ENCODE measurements around the gene VIPR2.

Gene VIPR2

DNA sequence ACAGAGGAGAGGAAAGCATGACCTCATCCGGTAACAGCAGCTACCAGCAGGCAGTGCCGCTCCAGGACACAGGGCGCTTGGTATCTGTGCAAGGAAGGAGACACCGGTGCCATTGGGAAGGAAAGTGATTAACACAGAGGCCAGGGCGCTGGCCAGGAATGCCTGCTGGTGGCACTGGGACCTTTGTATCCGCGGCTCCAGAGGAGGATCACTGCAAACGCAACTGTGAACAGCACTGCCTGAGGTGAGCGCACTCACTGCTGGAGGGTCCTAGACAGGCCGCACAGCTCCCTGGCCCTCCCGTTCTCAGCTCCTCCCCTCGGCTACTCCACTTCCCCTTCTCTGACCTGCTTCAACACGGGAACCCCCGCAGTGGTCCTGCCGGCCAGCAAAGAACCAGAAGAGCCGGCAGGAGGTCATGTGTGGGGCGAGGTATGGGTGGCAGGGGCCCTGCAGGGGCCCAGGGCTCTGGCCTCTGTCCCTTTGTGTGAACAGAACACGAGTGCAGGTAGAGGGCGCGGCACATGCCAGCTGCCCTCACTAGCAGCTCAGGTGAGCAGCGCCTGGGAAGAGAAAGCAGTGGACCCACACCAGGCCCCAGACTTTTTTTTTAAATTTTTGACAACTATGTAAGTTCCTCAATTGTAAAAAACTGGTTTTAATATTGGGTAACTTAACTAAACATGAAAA is 107.6 kb downstream of the VIPR2 start:
- no peak for DNase-seq

DNA sequence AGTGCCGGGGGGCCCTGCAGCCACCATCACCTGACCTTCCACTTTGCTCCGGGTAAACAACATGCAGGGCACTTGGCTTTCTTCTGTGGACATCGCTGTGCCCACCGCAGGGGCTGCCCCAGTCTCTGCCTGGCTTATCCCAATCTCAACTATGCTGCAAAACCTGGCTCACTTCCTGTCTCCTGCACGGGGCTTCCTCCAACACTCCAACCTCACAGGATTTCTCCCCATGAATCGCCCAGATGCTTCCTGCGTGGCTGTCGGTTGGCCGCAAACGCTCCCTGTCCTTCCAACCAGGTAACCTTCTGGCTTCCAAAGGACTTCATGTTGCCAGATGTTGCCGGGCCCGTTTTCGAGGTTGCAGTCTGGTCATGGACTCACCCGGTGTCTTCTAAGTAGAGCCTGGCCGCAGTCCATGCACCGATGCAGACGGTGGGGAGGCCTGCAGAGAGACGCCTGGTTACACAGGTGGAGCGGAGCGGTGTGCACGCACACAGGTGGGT is 109.0 kb downstream of the VIPR2 start:
- DNase-seq, result no peak

DNA sequence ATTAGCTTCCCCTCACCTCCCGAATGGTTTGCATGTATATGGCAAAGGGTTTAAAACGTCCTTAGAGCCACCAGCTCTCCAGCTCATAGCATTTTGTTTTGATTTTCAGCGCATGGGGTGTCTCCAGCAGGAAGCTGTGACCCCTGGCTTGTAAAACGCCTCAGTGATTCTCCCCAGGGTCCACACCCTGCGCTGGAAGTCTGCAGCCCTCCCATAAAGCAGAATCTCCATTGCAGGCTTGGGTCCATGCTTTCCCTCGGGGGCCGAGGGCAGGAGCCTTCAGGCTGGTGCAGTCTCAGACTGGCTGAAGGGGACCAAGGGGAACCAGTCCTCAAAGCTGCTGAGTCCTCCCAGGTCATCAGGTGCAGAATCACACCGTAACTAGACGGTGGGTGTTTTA is 109.7 kb downstream of the VIPR2 start:
- DNase-seq, result no peak

DNA sequence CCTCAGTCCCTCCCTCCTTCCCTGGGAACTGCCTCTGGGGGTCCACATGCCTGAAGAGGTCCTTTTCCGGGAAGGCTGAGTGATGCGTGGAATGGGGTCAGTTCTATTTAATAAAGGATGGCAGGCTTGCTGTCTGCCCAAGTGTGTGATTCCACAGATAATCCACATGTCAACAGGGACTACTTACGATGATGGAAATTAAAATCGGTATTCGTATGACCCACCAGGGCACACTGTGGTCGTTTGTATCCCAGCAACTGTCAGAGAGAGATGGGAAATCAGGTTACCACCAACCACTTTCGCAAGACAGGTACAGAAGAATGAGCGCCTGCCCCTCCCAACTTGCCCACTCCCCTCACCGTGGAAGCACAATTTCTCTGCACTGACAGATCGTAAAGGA is 110.3 kb downstream of the VIPR2 start:
- no peak for DNase-seq

DNA sequence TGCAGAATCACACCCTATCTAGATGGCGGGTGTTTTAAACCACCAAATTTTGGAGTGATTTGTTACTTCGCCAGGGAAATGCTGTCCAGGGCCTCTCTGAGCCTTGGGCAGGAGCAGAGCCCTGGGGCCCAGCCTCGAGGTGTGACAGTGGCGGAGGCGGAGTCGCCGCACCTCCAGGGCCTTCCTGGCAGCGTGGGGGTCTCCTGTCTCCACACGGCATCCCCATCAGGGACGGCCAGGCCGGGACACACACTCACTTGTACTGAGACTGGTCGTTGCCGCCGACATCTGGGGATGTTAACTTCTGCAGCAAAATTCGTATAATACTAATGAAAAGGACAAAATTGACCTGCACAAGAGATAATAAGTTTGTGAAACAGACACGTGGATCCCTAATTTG is 110.7 kb downstream of the VIPR2 start:
- no peak for DNase-seq

DNA sequence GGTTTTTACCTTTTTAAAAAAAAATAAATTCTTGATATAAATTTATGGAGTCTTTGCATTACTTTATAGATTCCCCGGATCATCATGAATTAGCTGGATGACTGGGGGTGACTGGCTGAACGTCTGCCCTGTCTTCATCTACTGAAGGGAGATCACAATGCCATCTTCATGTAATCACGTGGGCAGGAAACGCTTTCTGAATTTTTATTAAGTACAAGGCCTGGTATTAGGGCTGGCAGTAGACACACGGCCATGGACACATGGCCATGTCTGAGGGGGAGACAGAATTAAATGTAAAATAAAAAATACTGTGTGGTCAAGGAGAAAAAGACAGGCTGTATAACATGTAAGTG is 111.2 kb downstream of the VIPR2 start:
- DNase-seq, result no peak

DNA sequence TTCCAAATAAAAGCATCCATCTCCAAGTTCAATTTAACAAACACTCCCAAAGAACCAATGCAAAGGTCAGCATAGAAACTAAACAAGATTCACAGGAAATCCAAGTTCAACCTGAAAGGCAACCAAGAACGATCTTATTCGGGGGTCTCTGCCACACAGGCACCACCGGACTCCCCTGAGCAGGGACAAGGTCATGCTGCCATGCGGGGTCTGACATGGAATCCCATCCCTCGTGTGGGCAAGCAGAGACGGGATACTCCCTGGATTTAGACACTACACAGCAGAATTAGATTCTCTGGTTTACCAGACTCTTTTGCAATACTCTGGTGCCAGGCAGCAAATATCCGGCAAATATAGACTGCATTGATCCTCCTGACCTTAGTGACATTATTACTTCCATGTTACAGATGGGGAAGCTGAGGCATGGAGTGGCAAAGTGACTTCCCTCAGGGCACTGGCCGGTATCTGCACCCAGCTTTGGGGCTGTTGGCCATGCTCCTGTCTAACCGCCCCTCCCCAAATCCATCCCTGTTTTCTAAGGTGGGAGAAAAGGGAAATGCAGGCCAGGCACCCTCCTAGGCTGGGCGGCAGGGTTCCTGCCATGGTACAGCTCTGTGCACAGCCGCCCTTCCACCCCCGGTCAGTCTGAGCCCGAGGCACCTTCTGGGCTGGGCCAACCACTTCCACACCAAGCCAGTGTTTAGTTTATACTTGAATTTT is 111.8 kb downstream of the VIPR2 start:
- DNase-seq, result no peak

DNA sequence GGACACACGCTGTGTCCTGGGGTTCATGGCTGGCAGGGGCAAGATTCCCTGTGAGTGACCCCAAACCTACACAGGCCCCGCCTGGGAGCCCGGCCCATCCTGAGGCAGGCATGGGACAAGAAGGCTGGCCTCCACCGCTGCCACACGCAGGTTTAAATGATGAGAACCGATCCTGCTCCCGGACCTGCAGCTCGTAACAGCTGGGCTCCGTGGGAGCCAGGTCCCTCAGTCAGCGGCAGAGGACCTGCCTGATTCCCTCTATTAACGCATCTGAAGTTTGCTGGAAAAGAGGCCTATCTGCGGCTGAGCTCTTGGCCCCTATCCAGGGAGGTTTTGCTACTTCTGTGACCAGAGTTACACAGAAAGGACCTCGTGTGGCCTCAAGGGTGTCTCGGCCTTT is 112.3 kb downstream of the VIPR2 start:
- no peak for DNase-seq

DNA sequence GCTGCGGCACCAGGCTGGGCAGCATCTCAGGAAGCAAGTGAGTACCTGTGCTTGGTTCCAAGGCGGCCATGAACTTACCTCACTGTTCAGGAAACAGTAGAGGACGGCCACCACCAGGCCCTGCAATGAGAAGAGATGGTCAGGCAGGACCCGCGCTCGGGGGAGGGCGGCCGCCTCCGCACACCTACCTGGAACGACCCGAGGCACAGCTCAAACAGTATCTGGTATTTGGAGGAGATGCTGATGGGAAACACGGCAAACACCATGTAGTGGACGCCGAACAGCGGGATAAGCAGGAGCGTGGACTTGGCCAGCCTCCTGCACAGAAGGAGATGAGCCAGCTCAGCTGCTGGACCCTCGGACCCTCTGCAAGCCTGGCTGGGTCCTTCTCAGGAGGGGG is 112.9 kb downstream of the VIPR2 start:
- DNase-seq, result no peak

DNA sequence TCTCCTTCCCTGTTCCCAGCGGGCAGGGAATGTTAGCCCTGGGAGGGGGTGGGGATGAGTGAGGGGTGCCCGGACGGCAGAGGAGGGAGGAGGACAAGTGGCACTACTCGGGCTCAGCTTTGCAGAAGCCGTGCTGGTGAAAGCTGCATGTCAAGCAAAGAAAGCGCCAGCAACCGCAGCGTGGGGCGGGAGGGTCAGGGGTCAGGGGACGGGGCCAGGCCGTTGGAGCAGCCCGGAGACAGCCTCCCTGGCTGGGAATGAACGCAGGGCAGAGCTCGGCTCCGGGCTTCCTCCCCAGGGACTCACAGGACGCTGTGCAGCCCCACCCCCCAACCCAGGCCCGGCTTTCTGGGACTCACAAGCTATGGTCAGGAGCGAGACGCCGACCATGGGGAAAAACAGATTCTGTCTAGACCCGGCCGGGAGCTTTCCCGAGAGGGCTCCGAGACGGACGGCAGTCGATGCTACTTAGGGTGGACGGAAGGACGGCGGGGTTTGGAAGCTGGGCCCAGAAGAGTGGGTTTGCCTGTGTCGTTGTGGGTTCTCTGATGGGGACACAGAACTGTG is 113.4 kb downstream of the VIPR2 start:
- DNase-seq, result peak; percentile 33

DNA sequence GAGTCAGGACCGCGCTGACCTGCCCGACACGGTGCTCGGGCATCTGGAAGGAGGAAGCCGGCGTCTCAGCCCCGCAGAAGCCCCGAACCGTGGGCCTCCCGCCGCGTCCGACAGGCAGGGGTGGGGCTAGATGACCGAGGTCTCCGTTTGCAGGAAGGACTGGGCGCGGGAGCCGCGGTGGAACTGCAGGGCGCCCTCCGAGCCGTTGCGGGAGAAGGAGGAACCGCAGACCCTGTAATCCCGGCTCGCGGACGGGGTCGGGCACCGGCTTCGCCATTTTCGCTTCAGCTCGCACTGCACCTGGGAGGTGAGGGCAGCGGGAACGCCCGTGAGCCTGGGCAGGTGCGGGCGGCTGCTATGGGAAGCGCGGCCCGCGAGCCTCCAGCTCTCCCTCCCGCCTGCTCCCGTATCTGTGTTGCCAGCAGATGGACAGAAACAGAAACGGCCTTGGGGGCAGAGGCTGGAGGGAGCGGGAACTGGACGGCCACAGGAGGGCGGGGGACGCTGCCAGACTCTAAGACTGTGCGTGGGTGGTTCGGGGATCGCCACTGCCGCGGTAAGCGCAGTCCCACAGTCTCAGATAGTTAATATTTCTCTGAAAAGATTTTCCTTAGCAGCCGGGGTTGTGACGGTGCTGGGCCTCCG is 114.1 kb downstream of the VIPR2 start:
- peak; percentile 70 for DNase-seq

DNA sequence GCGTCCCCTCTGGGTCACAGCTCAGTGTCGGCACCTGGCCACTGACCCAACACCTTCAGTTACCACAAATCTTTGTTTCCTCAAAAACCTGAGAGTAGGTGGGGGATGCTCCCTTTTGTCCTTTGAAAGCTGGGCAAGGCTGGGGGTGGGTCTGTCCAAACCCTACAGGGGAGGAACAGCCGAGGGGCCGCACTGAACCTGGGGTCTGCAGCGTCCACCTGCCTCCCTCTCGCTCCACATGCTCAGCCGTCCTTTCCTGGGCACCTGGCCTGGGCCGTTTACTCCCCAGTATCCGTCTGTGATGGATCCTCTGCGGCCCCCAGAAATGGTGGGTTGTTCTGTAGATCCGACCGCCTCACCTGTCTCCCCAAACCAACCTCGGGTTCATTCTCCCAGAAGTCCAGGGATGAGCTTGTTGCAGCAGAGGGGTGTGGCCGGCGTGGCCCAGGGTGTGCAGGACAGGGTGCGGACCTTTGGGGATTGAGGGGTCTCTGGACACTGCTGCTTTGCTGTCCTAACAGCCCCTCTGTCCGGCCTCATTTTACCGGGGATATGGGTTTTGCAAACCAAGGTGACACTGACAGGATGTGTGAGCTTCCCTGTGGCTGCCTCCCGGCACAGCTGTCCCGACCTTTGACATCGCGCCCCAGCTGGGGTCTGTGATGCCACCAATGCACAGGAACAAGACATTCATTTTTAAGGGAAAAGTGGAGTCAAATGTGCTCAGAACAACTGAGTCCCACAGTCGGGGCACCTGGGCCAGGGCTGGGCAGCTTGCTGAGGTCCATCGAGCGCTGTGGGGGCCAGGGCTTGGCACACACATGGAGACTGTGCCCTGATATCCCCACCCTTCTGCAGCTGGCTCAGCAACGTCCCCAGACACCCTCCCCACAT is 115.9 kb downstream of the VIPR2 start:
- no peak for DNase-seq

DNA sequence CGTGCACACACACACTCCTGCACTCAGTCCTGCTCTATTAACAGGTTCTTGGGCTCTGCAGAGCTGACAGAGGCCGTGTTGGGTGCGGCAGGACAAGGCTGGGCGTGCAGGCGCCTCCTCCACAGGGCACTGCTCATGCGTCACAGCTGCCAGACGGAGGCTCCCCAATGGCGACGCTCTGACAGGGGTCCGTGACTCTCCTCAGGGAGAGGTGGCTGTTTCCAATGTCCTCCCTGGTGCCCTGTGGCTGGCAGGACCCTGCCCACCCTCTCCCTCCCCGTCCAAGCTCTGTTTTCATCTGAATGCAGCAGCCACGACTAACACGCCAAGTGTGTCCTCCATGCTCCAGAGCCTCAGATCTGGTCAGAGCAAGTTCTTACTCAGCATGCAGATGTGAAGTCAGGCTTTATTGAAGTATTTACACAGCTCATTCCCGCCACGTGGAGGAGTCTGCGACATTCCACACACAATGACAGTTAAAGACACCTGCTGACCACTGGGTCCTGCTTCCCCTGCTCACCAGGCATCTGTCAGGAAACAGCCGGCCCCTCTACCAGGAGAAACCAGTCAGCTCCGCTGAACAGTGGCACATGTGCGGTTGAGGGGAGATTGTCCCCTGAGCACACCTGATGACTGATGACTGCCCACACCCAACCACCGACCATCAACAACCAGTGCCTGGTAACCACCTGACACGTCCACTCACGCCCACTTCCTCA is 116.7 kb downstream of the VIPR2 start:
- peak; percentile 67 for DNase-seq

DNA sequence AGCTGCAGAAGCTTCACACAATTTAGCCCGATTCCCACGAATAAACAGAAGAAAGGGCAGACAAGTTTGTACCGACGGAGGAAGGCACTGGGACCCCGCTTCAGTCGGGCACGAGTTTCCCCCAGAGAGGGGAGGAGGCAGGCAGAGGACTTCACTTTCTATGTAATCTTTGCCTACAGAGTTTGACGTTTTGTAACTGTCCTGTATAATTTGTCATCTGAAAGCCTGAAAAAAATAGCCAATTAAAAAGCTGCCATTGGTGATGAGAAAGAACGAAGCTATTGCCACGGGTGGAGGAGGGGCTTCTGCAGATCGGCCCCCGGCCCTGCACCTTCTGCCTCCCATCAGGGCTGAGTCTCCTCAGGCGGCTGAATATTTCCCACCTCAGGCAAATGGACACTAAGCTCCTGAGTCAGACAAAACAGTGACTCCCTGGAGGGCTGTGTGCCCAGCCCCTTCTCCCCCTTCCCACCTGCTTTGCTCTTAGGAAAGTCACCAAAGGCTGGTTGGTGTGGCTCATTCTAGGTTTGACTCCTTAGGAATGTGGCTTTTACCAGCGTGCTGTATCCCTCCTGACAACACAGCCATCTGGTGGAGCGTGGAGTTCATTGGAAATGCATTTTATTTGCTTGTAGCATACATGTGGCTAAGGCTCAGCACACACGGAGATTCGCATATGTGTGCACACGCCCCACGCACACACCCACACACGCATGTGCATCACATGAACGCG is 117.4 kb downstream of the VIPR2 start:
- no peak for DNase-seq

DNA sequence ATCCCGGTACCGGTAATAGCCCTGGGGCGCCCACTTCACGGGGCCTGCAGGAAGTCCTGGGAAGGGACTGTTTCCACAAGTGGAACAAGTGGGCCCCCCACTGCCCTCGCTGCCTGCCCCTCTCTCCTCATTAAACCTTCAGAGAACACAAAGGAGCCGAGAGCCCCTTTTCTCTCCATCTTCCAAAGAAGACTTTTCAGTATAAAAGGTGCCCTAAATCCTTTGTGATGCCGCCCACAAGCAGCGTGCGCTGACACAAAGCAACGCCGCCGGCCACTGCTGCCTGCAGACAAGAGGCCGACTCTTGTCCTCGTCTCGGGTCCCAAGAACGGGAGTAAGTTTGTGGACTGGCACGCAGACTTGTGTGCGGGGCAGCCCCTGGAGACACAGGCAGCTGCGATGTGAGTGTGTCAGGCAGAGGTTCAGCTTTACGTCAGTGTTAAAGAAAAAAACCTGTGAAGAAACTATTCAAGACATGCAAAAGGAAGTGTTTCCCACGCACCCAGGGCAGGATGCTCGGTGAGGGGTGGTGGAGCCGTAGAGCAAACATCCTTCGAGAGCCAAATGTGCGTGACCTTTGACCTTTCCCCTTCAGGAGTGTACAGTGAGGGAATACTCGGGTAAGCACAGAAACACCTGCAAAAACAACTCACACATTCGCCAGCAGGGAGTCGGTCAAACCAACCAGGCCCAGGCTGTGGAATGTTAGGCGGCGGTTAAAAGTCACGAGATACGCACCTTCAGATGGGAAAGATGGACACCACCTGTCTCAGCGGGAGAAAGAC is 118.2 kb downstream of the VIPR2 start:
- DNase-seq, result no peak

DNA sequence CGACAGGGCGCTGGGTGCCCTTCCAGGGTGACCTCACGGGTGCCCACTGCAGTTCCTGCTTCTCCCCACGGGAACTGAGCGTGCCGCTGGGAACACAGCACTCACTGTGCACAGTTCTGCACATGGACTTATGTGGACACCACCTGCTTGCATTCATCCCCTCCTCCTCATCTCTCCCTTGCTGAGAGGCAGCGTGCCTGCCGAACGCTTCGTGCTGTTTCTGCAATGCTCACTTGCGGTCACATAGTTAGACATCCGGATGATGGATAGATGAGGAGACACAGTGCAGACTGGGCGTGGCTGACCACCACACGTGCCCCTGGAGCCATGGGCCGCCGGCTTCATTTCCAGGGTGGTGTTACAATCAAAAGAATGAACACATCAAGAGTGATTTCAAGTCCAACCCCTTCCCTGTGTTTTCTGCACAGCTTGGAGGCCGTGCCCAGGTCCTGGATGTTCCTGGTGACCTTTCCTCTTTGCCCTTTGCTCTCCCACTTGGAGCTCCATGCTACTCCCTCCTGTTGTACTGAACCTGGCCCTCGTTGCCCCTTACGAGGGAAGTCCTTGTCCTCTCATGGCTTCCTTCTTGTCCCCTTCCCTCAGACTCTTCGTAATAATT is 119.4 kb downstream of the VIPR2 start:
- DNase-seq, result no peak

DNA sequence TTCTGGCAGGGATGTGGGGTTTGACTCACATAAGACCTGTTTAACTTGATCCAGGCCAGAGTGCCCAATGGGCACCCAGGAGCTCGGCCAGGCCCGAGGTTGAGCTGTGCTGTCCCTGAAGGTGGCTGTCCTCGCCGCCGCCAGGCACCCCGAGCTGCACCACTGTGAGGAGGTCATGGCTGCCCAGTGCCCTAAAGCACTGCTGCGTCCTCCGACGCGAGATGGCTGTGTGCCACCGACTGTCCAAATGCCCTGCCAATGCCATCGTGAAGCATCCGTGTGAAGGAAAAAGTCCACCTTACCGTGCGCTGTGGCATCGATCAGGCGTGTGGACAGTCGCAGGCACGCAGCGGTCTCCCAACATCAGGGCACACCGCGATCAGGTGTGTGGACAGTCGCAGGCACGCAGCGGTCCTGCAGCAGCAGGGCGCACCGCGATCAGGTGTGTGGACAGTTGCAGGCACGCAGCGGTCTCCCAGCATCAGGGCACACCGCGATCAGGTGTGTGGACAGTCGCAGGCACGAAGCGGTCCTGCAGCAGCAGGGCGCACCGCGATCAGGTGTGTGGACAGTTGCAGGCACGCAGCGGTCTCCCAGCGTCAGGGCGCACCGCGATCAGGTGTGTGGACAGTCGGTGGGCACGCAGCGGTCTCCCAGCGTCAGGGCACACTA is 120.3 kb downstream of the VIPR2 start:
- DNase-seq, result no peak

DNA sequence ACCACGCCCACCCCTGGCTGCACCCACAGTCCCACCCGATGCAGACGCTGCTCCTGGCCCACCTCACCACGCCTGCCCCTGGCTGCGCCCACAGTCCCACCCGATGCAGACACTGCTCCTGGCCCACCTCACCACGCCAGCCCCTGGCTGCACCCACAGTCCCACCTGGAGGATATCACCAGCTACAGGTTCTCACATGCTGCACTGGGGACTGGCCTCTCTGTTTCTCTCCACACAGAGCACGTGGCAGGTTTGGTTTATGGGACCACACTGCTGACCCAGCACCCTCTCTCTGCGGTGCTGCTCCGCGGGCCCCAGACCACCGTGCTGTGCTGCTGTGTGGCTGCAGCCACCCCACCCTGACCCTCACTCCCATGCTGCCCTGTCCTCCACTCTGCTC is 120.9 kb downstream of the VIPR2 start:
- DNase-seq, result no peak

DNA sequence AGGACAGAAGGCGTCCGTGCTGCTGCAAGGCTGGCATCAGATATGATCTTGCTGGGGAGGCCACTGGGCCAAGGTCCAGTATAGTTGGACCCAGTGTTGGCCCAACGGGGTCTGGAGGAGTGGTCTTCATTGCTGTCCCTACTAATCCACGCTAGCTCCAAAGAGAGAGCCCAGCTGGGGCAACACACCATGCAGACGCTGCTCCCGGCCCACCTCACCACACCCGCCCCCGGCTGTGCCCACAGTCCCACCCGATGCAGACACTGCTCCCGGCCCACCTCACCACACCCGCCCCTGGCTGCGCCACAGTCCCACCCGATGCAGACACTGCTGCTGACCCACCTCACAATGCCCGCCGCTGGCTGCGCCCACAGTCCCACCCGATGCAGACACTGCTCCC is 121.5 kb downstream of the VIPR2 start:
- no peak for DNase-seq

All from NCI-H526 treated with DMSO at 0.1 percent for 48 hours (cell line).